DMS53 (cell line): ENCODE results near the gene LSM4.
A peak's percentile ranks its signal among the peaks of the same experiment; 100 is the strongest.

Experiments
- DNase-seq: peaks from one replicate; lab custom pipeline; 2025; lab: John Stamatoyannopoulos, UW

Gene LSM4

DNA sequence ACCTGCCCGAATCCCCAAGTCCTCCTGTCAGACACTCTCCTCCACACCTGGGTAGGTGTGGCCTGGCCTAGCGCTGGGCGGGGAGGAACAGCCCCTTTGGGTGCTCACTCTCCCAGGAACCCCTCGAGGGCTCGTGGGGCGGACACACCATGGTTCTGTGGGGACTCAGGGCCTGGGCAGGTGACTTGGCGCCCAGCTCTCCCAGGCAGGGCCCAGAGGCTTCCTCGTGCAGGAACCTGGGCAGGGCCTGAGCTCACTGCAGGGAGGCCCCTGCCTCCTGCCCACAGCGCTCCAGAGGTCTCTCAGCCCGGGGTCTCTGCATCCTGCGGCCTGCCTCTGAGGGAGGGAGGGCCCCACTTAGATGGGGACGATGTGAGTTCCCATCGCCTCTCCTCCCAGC, 11.9 kb downstream of the LSM4 start:
- DNase-seq = no peak

DNA sequence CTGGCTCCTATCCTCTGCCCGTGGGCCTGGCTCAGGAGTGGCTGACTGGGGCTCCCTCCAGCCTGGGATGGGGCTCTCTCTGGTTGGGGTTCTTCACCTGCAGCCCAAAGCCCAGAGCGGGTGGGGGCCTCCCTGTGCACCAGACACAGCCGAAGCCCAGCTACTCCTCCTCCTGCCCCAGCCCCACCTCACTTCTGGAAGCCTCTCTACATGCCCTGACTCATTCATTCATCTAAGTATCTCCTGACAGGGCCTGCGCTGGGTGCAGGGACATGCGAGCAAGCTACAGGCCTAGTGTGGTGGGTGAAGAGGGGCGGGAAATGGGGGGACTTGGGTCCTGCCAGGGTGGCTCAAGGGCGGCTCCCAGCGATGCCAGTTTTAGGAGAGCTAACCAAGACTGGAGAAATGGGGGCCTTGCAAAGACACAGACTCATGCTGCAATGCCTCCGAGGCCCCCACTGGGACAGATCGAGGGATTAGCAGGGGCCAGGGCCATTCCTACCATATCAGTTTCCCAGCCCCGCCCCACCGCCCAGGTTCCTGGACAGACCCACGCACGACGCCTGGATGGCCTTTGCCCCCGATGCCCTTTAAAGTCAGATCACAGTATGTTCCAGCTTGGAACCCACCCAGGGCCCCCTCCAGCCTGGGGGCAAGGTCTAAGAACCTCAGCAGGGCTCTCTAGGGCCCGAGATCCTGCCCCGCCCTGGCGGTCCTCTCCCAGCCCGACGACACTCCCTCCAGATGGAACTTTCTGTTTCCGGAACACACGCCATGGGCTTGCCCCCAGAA, 12.6 kb downstream of the LSM4 start:
- DNase-seq = no peak

DNA sequence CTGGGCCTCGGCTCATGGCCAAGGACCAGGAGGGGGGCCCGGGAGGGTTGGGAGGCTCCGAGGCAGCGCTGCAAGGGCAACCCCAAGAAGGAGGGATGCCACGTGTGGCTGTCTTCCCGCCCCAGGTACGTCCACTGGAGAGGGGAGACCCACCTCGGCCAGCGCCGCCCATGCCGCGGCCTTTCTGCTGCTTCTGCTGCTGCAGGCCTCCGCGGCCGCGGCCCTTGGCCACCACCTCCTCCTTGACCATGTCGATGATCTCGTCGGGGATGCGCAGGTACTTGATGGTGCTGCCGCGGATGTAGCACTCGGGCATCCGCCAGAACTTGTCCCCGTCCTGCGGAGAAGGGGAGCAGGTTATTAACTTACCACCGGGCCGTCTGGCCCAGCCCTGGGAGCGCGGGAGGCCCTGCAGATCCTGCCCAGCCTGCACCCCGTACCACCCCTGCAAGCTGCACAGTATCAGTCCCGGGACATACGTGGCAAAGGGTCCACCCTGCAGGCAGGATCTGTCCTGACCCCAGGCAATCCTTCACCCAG, 13.3 kb downstream of the LSM4 start:
- DNase-seq = no peak

DNA sequence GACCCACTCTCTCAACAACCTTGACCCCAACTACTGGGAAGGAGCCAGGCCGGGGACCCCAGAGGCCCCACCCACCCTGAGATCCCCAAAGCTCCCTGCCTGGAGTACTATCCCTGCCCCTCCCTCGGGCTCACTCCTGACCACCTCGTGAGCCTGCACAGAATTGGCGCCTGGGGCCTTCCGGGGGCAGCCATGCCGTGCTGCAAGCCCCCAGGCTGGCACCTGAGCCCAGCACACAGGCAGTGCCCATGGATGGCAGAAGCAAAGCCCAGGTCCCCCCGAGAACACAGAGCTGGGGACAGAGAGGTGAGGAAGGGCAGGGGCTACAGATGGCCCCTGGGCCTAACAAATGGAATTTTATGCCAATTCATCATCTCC, 13.9 kb downstream of the LSM4 start:
- DNase-seq = no peak

DNA sequence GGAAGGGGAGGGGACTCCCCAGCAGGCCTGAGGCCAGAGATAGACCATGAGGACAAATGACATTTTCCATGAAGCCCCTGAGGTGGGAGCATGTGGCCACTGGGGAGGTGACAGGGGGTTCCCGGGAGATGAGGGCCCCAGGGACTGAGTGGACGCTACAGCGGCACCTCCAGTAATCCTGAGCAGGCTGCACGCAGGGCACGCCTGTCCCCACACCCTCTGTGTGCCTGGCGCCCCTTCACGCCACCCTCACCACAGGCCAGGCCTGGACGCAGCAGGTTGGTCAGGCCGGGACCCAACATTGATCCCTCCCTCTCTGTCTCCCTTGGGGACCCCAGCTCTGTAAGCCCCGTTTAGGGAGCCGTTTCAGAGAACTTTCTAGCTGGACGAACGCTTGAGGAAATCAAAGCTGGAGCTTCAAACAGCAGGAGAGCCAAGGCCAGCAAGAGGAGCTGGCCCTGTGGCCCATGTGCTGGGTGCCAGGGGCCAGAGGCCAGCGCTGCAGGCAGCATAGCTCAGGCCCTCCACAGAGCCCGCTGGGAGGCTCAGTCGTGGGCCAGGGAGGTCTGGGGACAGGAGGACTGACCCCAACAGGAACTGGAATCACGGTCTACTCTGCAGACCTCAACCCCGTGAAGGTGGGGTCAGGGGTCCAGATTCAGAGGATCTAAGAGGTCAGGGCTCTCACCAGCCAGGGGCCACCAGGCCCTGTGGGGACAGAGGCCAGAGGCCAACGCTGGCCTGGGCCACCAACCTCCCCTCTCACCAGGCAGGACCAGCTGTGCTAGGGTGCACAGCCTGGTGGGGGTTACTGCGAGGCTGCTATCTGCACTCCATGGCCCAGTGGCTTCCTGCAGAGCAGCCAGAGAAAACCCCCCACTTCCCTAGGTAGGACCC, 14.6 kb downstream of the LSM4 start:
- DNase-seq = no peak

DNA sequence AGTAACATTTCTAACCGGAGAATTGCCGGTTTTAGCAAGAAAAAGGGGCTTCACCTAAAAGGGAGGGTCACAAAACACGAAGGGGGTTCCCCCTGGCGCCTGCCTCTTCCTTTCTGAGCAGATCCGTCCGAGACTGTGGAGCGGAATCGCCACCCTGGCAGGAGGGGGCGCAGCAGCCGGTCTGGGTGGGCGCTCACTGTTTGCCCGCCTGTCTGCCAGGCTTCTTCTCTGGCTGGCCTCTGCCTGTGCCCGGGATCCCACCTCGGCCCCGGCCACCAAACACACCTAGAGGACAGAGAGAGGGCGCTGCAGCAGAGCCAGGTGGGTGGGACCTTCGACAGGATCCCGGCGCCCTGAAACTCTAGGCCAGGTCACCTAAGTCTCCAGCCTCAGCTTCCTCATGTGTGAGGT, 15.6 kb downstream of the LSM4 start:
- no peak for DNase-seq

DNA sequence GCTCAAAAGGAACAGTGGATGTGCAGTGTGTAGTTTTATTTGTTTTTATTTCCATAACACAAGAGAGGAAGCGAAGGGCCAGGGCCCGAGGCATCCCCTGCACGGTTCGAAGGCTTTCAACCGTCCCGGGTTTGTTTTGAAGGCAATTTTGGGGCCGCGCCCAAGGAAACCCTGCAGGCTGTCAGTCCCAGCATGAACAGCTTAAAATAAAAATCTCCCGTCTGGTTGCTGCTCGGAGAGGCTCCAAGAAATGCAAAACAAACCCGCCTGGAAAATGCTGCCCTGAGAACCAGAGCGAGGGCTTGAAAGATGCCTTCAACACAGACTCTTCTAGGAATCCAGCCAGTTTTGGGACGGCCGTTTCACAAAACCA, 16.0 kb downstream of the LSM4 start:
- DNase-seq = no peak

DNA sequence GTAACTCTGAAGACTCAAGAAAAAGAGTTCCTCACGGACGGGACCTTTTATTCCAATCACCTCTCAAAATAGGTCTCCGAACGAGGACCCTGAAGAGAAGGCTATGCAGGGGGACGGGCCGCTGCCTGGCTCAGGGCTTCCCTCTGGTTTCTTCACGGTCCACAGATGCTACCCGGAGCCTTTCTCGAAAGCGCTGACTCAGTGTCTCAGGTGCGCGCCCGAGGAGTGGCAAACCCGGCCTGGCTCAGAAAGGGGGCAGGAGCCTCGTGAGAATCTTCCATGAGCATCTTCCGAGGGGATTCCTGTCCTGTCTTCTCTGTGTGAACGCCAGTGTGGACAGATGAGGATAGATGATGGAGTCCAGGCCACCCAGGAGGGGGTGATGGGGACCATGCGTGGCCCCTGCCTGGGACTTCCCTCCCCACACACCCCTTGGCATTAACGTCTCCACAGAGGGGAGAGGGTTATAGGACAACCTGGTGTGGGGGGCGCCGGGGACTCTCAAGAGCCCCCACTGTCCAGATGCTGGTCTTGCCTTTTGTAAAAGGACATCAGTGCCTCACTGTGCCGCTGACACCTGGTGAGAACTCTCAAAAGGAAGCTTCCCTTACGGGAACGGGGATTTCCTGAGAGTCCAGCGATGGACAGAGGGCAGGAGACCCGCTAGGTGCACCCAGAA, 16.5 kb downstream of the LSM4 start:
- no peak for DNase-seq

DNA sequence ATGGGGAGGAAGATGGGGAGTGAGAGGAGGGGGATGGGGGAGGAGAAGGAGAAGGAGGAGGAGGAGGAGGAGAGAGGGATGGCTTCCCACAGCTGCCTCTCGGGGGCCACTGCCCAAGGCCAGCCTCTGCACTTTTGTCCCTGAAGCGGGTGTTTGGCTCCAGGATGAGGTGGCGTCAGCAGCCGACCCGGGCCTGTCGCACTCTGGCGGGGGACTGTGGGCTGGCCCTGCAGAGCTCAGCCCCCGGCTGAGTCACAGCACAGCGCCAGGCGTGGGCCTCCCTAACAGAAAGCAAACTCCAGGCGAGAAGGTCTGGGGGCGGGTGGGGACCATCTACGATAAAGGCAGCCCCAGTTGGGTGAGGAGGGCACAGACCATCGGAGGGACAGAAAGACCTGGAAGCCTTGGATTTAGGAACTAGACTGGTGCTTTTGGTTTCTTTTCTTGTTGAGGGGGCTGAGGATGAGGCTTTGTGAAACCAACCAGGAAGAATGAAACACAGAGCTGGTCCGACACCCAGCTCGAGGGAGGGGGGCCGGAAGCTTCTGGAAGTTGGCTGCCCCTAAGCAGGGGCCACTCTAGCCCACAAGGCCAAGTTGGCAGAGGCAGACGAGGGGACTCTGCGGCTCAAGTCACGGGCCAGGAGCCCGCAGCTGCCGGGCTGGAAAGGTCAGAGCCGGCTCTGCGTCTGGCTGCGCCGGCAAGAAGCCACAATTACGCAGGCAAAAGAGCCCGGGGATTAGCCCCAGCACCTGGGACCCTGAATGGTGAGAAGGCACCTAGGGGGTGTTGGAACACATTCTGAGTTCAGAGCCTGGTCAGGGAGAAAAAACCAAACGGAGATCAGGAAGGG, 18.2 kb downstream of the LSM4 start:
- peak; percentile 92 for DNase-seq

DNA sequence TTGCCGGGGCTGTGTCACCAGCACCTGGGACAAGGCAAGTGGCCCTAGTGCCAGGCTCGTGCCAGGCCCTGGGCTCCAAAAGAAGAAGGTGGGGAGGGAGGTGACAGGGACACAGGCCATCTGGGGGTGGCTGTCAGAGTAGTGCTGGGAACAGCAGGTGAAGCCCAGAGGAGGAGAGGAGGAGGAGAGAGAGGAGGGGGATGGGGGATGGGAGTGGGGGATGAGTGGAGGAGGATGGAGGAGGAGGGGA, 18.7 kb downstream of the LSM4 start:
- DNase-seq = peak; percentile 81

DNA sequence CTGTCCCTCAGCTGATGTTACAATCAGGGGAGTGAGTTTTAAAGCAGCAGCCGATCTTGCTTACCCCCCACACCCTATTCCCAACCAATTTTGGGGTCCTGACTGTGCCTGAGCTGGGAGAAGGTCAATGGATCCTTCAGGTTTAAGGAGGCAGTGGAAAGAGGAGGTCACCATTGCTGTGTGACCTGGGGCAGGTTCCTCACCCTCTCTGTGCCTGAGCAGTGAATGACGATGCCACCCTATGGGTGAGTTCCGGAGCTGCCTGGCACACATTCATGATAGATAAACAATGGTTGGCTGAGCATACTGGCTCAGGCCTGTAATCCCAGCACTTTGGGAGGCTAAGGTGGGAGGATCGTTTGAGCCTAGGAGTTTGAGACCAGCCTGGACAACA, 21.2 kb downstream of the LSM4 start:
- no peak for DNase-seq

DNA sequence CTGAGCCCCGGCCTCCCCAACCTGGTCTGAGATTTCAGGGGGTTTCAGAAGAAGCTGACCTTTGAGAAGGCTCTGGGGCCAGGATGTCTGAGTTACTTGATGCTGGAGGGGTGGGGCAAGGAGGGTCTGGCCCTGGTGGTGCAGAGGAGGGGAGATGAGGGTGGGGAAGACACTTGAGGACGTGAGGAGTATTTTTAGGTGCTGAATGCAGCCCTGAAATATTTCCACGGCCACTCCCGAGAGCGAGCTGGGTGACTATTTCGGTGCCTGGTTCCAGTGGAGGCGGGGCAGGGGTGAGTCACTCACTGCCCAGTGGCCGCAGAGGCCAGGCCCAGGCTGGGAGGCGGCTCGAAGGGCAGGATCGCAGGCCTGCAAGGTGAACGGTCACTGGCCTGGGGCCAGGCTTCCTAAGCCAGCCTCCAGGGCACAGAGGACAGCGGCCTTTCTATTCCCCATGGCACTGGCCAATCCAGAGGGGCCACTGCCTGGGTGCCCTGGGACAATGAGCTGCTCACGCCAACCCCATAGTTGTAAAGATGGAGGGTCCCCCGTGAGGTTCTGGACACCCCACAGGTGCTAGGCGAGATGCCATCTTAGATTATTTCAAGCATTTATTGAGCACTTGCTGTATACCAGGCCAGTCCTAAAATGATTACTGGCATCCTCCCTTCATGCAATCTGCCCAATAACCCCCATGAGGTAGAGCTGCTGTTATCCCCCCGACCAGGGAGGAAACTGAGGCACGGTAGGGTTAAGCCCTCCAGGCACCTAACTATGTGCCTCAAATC, 21.8 kb downstream of the LSM4 start:
- no peak for DNase-seq

DNA sequence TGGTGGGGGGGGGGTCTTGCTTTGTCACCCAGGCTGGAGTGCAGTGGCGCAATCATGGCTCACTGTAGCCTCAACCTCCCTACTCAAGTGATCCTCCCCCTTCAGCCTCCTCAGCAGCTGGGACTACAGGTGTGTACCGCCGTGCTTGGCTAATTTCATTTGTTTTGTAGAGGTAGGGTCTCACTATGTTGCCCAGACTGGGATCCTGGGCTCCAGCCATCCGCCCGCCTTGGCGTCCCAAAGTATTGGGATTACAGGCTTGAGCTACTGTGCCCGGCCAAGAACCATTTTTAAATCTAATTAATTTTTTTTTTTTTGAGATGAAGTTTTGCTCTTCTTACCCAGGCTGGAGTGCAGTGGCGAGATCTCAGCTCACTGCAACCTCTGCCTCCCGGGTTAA, 23.2 kb downstream of the LSM4 start:
- no peak for DNase-seq

DNA sequence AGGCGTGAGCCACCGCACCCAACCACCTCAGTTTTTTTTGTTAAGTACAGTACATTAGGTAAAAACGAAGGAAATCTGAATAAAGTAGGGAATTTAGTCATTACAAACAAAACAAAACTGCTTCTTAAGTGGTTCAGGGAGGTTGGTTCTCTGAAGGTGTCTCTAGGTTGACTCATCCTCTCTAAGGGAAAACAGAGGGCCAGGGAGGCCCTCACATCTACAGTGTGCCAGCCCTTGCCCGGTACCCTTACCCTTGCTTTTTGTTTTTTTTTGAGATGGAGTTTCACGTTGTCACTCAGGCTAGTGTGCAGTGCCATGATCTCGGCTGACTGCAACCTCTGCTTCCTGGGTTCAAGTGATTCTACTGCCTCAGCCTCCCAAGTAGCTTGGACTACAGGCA, 24.3 kb downstream of the LSM4 start:
- DNase-seq = no peak

DNA sequence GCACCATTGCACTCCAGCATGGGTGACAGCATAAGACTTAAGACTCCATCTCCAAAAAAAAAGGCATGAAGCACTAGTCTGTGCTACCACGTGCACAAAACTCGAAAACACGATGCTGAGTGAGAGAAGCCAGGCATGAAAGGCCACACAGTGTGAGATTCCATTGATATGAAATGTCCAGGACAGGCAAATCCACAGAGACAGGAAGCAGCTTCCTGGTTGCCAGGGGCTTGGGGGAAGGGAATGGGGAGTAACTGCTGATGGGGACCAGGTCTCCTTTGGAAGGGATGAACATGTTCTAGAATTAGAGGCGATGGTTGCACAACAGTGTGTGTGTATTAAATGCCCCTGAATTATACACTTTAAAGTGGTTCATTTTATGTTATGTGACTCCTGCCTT, 25.6 kb downstream of the LSM4 start:
- no peak for DNase-seq

DNA sequence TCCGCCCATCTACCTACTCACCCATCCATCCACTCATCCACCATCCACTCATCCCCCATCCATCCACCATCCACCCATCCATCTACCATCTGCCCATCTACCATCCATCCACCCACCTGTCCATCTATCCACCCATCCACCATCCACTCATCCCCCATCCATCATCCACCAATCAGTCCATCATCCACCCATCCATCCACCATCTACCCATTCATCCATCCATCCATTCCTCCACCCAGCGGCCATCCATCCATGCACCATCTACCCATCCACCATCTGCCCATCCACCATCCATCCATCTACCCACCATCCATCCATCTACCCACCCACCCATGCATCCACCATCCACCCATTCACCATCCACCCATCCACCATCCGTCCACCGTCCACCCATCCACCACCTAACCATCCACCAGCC, 27.8 kb downstream of the LSM4 start:
- DNase-seq = no peak

DNA sequence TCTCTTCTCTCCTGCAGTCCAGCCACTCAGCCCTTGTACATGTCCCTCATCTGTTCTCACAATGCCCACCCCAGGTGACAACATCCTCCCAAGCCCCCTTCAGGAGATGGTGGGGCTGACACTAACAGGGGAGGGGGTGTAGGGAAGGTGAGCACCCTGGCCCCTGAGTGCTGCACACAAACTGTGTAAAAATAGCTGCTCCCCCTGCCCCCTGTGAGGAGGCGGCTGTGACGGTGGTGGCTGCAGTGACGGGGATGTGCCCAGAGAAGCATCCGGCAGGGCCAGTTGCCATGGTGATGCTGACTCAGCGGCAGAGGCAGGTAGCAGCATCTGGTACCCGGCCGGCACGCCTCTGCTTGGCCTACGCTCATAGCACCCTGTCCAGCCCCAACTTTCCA, 28.4 kb downstream of the LSM4 start:
- peak; percentile 89 for DNase-seq

DNA sequence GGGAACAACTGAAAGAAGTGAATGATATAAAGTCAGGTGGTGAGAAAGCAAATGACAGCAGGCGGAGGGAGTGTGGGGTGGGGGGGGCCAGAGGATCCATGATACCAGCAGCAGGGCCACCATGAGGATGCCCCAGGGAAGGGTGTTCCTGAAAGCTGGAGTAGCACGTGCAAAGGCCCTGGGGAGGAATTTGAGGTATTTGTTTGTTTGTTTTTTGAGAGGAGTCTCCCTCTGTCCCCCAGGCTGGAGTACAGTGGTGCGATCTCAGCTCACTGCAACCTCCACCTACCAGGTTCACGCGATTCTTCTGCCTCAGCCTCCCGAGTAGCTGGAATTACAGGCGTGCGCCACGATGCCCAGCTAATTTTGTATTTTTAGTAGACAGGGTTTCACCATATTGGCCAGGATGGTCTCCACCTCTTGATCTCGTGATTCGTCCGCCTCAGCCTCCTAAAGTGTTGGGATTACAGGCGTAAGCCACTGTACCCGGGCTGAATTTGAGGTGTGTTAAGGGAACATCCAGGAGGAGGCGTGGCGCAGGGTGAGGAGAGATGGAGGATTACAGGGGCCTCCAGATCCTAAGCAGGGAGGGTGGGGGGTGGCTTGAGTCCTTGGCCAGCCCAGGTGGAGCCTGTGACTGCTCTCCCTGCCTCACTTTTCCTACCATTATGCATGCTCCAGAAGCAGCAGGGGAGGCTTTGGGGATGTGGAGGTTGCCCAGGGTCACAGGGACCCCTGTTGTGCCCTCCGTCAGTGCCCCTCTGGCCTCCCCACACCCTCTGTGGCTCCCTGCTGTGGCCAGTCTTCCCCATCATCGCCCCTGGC, 29.0 kb downstream of the LSM4 start:
- no peak for DNase-seq

DNA sequence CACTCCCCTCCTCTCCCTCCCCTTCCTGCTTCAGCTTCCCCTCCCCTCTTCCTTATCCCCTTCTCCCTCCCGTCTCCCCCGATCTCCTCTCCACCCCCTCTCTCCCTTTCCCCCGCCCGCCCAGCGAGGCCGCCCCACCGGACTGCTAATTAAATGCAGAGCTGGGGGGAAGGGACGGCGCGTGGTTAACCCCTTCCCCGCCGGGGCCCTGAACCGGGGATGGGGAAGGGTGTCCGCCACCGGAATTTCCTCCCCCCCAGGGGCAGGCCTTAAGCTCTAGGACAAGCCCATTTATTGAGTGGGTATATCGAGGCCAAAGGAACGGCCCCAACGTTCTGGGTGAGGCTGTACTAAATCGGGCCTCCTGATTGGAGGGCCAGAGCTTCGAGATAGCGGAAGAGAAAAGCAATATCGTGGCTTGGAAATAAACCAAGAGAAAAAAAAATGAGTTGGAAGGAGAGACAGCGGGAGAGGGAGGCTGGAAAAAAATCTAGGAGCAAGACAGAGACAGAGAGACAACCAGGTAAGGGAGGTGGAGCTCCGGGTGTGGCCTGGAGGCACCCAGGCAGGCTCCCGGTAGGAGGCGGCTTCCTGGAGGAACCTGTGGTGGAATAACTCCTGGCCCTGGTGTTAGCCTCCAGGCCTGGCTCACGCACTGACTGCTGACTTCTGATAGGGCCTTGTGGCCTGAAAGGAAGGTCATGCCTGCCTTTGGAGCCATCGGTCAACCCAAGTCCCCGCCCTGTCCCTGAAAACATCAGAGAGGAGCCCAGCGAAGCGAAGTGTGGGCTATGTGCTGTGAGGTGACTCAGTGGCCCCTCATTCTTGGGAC, 29.9 kb downstream of the LSM4 start:
- DNase-seq = peak; percentile 59
